ENCODE results near the gene IFITM1. TPM values are rescaled to one million over a fixed set of nuclear protein-coding genes. Genes with fewer than 3 reads are reported as not detected.

Gene IFITM1
- total RNA-seq, 1 donor: 76.4 TPM

- peak overlapping the region; percentile 63 for H3K4me3 ChIP-seq (ENCODE audit: low read depth, low read length)
- TF ChIP-seq, protein P1, sequence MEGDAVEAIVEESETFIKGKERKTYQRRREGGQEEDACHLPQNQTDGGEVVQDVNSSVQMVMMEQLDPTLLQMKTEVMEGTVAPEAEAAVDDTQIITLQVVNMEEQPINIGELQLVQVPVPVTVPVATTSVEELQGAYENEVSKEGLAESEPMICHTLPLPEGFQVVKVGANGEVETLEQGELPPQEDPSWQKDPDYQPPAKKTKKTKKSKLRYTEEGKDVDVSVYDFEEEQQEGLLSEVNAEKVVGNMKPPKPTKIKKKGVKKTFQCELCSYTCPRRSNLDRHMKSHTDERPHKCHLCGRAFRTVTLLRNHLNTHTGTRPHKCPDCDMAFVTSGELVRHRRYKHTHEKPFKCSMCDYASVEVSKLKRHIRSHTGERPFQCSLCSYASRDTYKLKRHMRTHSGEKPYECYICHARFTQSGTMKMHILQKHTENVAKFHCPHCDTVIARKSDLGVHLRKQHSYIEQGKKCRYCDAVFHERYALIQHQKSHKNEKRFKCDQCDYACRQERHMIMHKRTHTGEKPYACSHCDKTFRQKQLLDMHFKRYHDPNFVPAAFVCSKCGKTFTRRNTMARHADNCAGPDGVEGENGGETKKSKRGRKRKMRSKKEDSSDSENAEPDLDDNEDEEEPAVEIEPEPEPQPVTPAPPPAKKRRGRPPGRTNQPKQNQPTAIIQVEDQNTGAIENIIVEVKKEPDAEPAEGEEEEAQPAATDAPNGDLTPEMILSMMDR (IDR thresholded peaks at IDR 0.05; ENCODE audit: insufficient read depth, low read depth, low read length): no peak
- DNase-seq (ENCODE audit: low read depth): no peak
Observed at GRCh38 chr11:289398-289711, 24.5 kb upstream of the IFITM1 start.

GRCh38 chr11:289712-290620 lies 23.9 kb upstream of the IFITM1 start:
- no peak for DNase-seq (ENCODE audit: low read depth)
- TF ChIP-seq, protein P1 (IDR thresholded peaks at IDR 0.05; ENCODE audit: insufficient read depth, low read depth, low read length): no peak
- H3K4me3 ChIP-seq (ENCODE audit: low read depth, low read length): peak overlapping the region; percentile 63

- DNase-seq (ENCODE audit: low read depth): no peak
- TF ChIP-seq, protein P1 (IDR thresholded peaks at IDR 0.05; ENCODE audit: insufficient read depth, low read depth, low read length): no peak
- H3K4me3 ChIP-seq (ENCODE audit: low read depth, low read length): no peak overlapping the region
Observed at GRCh38 chr11:290621-291231, 23.1 kb upstream of the IFITM1 start.

- H3K4me3 ChIP-seq (ENCODE audit: low read depth, low read length): no peak overlapping the region
- DNase-seq (ENCODE audit: low read depth): no peak
- TF ChIP-seq, protein P1 (IDR thresholded peaks at IDR 0.05; ENCODE audit: insufficient read depth, low read depth, low read length): no peak
Observed at GRCh38 chr11:291281-292210, 22.3 kb upstream of the IFITM1 start.

DNA sequence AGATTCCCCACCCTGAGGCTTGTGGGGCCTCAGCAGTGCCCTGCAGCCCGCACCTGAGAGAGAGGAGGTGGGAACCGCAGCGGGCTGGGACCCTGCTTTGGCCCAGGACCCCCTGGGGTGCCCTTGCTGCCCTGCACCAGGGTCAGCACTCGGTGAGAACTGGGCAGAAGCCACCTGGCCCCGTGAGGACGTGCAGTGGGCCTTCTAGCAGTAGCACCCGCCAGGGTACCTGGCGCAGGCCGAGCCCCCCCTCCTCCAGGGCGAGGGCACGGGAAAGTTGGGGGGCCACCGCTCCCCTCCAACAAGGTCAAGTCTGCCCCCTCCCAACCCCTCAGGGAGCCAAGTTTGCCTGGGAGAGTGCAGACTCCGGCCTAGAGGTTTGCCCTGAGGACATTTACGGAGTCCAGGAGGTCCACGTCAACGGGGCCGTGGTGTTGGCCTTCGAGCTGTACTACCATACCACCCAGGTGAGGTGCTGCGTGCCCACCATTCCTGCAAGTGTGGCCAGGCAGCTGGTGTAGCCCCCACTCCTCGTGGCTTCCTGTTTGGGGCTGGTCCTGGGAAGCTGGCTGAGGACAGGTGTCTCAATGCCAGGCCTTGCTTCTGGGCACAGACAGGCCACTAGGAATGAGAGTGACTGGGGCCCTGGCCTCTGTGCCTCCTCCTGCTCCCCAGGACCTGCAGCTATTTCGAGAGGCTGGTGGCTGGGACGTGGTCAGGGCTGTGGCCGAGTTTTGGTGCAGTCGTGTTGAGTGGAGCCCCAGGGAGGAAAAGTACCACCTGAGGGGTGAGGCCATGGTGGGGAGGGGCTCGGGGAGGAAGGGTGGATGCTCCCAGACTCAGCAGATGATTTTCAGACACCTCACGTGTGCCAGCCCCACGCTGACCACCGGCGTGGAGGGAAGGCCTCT lies 21.4 kb upstream of the IFITM1 start:
- H3K4me3 ChIP-seq (ENCODE audit: low read depth, low read length): no peak overlapping the region
- DNase-seq (ENCODE audit: low read depth): no peak
- TF ChIP-seq, protein P1 (IDR thresholded peaks at IDR 0.05; ENCODE audit: insufficient read depth, low read depth, low read length): no peak

Data from fibroblast of villous mesenchyme (primary cell).